GM18526 (cell line): Measurements from ENCODE around the gene DCUN1D4.

Source experiments
- POLR2A ChIP-seq: IDR thresholded peaks from 3 replicates; pipeline ENCODE4 v1.6.1; 2011; ENCODE audit not compliant: insufficient read length; ENCODE audit errors: extremely low read depth

The DCUN1D4 gene

DNA sequence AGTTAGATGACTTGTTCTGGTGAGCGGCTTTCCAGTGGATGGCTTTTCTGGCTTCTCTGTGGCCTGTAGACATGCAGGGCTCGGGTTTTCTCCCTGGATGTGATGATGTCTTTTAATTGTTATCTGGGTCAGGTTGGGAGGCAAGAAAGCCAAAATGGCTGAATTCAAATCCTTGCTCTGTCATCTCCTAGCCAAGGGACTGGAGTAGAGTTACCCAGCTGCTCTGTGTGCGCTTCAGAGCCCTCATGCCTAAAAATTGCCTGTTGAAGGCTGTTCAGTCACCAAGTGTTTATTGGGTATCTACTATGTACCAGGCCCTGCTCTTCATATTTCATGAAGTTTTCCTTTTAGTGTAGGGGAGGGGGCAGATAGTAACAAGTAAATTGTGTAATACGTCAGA is 7.3 kb downstream of the DCUN1D4 start:
- no peak for TF ChIP-seq POLR2A

DNA sequence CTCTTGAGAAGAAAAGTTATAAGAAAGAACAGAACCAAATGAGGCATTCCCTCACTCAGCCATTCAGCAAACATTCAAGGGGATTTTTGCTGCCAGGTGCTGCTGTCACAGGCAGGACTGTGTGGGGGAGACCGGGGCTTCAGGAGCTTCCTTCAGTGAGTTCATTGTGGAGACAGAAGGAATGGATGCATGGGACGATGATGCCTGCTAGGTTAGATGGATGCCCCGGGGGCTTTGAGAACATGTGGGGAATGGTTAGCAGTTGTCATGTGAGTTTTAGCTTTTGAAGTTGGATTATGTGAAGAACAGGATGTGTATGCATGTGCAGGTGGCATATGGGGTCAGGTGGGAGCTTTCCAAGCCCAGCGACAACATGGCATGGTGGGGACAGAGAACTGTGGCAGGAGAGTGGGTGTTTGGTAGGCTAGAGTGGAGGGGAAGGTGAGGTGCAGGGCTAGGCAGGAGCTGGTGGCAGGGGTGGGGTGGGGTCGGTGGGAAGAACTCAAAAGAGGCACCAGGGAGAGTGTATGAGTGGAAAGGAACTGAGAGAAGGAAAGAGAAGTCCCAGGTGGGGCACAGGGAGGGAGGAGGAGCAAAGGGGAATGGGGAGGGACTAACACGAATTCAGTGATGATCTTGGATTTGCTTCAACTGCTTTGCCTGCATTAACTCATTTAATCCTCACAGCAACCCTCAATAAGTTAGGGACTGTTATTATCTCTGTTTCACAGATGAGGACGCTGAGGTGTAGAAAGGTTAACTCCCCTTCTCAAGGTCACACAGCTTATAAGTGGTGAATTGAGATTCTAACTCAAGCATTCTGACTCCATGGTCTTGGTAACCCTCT is 8.4 kb downstream of the DCUN1D4 start:
- no peak for TF ChIP-seq POLR2A

DNA sequence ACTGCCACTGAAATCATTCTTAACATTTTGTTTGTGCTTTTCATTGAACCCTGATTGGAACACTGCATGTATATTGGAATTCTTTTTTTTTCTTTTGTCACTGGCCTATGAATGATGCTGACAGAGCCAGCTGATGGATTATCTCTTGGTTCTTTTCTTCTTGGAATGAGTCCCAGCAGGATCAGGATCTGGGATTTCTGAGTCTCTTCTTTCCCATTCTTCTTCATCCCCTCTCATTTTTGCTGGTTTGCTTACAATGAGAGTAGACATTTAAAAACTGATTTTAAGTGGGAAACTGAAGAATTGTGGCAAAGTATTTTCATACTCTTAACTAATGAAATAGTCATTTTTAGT is 9.0 kb downstream of the DCUN1D4 start:
- TF ChIP-seq POLR2A, result no peak

- TF ChIP-seq POLR2A, result no peak
These were observed 10.2 kb downstream of the DCUN1D4 start for GRCh38 chr4:51853027-51853682.

GRCh38 chr4:51855270-51855669 is 12.3 kb downstream of the DCUN1D4 start:
- TF ChIP-seq POLR2A, result no peak

GRCh38 chr4:51855751-51856150 is 12.8 kb downstream of the DCUN1D4 start:
- TF ChIP-seq POLR2A, result no peak

- no peak for TF ChIP-seq POLR2A
These were observed 15.8 kb downstream of the DCUN1D4 start for GRCh38 chr4:51858605-51859202.

- TF ChIP-seq POLR2A, result no peak
These were observed 16.6 kb downstream of the DCUN1D4 start for GRCh38 chr4:51859476-51860031.

DNA sequence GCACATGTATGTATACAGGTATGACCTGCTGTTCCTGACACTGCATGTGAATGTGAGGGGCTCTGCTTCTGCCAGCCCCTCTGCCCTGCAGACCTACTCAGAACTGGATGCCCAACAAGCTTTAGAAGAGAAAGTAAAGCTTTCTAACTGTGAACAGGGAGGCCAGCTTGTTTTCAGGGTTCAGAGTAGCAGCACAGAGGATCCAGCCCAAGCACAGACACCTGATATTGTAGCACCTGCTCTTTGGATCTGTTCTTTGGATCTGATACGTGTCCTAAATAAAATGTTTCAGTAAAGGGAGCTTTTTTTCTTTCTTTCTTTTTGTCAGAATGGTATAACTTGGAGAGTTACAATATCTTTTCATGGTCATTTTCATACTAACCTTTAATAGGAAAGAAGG is 19.2 kb downstream of the DCUN1D4 start:
- no peak for TF ChIP-seq POLR2A

DNA sequence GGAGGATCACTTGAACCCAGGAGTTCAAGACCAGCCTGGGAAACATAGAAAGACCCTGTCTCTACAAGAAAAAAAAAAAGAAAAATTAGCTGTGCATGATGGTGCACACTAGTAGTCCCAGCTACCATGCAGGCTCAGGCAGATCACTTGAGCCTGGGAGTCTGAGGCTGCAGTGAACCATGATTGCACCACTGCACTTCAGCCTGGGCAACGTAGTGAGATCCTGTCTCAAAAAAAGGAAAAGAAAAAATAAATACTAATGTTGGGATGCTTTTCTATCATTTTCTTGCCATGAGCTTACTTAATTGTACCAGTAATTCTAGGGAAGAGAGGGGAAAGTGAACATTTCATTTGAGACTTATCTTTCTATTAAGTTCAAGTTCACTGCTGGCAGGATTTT is 19.8 kb downstream of the DCUN1D4 start:
- TF ChIP-seq POLR2A, result no peak

DNA sequence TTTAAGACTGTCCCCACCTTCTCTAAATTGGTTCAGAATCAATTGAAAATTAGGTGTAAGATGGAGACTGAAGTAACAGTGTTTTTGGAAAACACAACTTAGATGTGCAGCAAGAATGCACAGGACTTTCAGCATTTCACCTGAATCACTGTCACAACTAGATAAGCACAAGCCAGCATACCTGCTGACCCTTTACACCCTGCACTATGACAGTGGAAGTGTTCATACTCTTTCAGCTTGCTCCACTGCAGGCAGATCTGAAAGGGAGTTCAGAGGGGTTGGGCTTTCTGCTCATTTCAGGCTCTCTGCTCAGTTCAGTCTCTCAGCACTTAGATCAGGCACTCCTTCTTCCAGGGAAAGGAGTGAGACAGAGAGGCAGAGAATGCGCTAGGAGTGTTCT is 22.8 kb downstream of the DCUN1D4 start:
- TF ChIP-seq POLR2A, result no peak

DNA sequence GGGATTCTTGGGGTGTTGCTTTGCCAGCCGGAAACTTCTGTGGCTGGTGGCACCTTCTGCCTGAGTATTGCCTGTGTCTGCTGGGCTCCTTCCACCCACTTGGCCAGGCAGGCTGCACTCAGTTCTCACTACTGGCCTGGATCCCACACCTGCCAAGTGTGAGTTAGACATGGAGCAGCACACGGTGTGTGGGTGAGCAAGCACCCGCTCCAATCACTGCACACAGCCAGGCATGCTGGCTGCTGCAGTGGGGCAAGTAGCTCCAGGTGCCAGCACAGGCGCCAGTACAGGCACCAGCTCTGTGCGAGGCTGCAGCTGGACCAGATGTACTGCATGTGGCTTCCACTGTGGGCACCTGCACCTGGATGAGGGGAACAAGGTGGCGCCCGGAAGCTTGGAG is 23.9 kb downstream of the DCUN1D4 start:
- no peak for TF ChIP-seq POLR2A

- TF ChIP-seq POLR2A, result no peak
These were observed 24.9 kb downstream of the DCUN1D4 start for GRCh38 chr4:51867689-51868448.

- TF ChIP-seq POLR2A, result no peak
These were observed 25.5 kb downstream of the DCUN1D4 start for GRCh38 chr4:51868449-51868847.
